IMR-90 (cell line): ENCODE data around the gene NUBPL. TPM values are rescaled to one million over a fixed set of nuclear protein-coding genes. Genes with fewer than 3 reads are reported as not detected.

Experiments used
- ATAC-seq: fragments of 200-7000 bp; cut with Tn5 transposase; 2 replicates; pipeline ENCODE4 v1.9.1; 2020; ENCODE audit warnings: low read depth, mild to moderate bottlenecking, moderate library complexity
- BruUV-seq: library from RNA; stranded (reverse); fragments of 400-500 nt; replicated peaks from 2 replicates; lab custom pipeline; 2021; lab: Mats Ljungman, UMichigan
- CTCF ChIA-PET: fragments of 300-600 bp; formaldehyde crosslinking; extraction: SDS; loops from one replicate; lab custom pipeline; 2021; ENCODE audit warnings: antibody characterized with exemption; lab: Yijun Ruan, JAX
- POLR2A ChIA-PET: fragments of 300-600 bp; sonication (Branson Sonifier 250); formaldehyde crosslinking; loops from one replicate; lab custom pipeline; 2022; ENCODE audit warnings: antibody characterized with exemption; ENCODE audit not compliant: unreplicated experiment; lab: Charles Lee
- DNase-seq: peaks from one replicate; pipeline ENCODE4 v3.0.0; 2013
- H2AFZ ChIP-seq: replicated peaks from 2 replicates; pipeline ENCODE3; 2013; ENCODE audit warnings: low read length, mild to moderate bottlenecking; ENCODE audit not compliant: poor library complexity
- H2AK5ac ChIP-seq: 2 replicates; pipeline ENCODE4 v1.6.1; 2013; ENCODE audit warnings: low read depth, low read length, inconsistent platforms
- H2AK9ac ChIP-seq: replicated peaks from 2 replicates; pipeline ENCODE3; 2013; ENCODE audit warnings: mild to moderate bottlenecking, low read depth, low read length, moderate library complexity; ENCODE audit not compliant: poor library complexity
- H2BK120ac ChIP-seq: 2 replicates; pipeline ENCODE4 v1.6.1; 2013; ENCODE audit warnings: low read depth, low read length, inconsistent platforms
- H2BK15ac ChIP-seq: 3 replicates; pipeline ENCODE4 v1.6.1; 2013; ENCODE audit warnings: low read depth, low read length, inconsistent platforms
- H2BK20ac ChIP-seq: 2 replicates; pipeline ENCODE4 v1.6.1; 2013; ENCODE audit warnings: low read depth, mild to moderate bottlenecking, inconsistent platforms, low read length, moderate library complexity
- H2BK5ac ChIP-seq: 2 replicates; pipeline ENCODE4 v1.6.1; 2013; ENCODE audit warnings: mild to moderate bottlenecking, low read depth, low read length, inconsistent platforms; ENCODE audit not compliant: poor library complexity, severe bottlenecking
- H3K14ac ChIP-seq: replicated peaks from 2 replicates; pipeline ENCODE4 v1.6.1; 2013; ENCODE audit warnings: low read depth, low read length, inconsistent platforms
- H3K18ac ChIP-seq: 2 replicates; pipeline ENCODE4 v1.6.1; 2013; ENCODE audit warnings: low read depth, low read length, control low read depth
- H3K23ac ChIP-seq: 2 replicates; pipeline ENCODE4 v1.6.1; 2013; ENCODE audit warnings: low read depth, low read length, inconsistent platforms
- H3K27ac ChIP-seq: 2 replicates; pipeline ENCODE4 v1.5.1; 2013; ENCODE audit warnings: mild to moderate bottlenecking, control low read depth, low read length; ENCODE audit not compliant: insufficient read depth
- H3K27me3 ChIP-seq: 2 replicates; pipeline ENCODE4 v1.6.1; 2013; ENCODE audit warnings: low read length; ENCODE audit not compliant: control insufficient read depth, insufficient read depth
- H3K36me3 ChIP-seq: 2 replicates; pipeline ENCODE4 v1.6.1; 2013; ENCODE audit warnings: low read length, mixed read lengths; ENCODE audit not compliant: control insufficient read depth, insufficient read depth
- H3K4ac ChIP-seq: 2 replicates; pipeline ENCODE4 v1.6.1; 2013; ENCODE audit warnings: low read depth, low read length, inconsistent platforms
- H3K4me1 ChIP-seq: 2 replicates; pipeline ENCODE4 v1.6.1; 2013; ENCODE audit warnings: low read length, mixed read lengths; ENCODE audit not compliant: control insufficient read depth, insufficient read depth
- H3K4me2 ChIP-seq: 2 replicates; pipeline ENCODE4 v1.6.1; 2013; ENCODE audit warnings: low read depth, mild to moderate bottlenecking, control low read depth, low read length, moderate library complexity
- H3K4me3 ChIP-seq: 2 replicates; pipeline ENCODE4 v1.5.1; 2013; ENCODE audit warnings: low read depth, mild to moderate bottlenecking, control low read depth, low read length, moderate library complexity; ENCODE audit not compliant: insufficient read depth
- H3K56ac ChIP-seq: 2 replicates; pipeline ENCODE4 v1.6.1; 2013; ENCODE audit warnings: low read length, inconsistent platforms; ENCODE audit not compliant: insufficient read depth; ENCODE audit errors: extremely low read depth
- H3K79me1 ChIP-seq, 2 experiments: 2 replicates each; pipeline ENCODE4 v1.6.1; 2013; ENCODE audit warnings: low read length in 2 of 2, inconsistent platforms in 1 of 2, low read depth in 1 of 2
- H3K9ac ChIP-seq: 2 replicates; pipeline ENCODE4 v1.6.1; 2013; ENCODE audit warnings: low read depth, low read length, control low read depth
- H3K9me1 ChIP-seq: 2 replicates; pipeline ENCODE4 v1.6.1; 2013; ENCODE audit warnings: low read length, inconsistent platforms; ENCODE audit not compliant: insufficient read depth
- H3K9me3 ChIP-seq: 2 replicates; pipeline ENCODE4 v1.6.1; 2013; ENCODE audit warnings: low read length; ENCODE audit not compliant: control insufficient read depth, insufficient read depth
- H4K20me1 ChIP-seq: 2 replicates; pipeline ENCODE4 v1.6.1; 2013; ENCODE audit warnings: low read length, inconsistent platforms; ENCODE audit not compliant: insufficient read depth
- H4K5ac ChIP-seq: 2 replicates; pipeline ENCODE4 v1.6.1; 2013; ENCODE audit warnings: mild to moderate bottlenecking, low read depth, low read length, control low read depth
- H4K8ac ChIP-seq, 2 experiments: 2 replicates each; pipeline ENCODE4 v1.6.1; 2013; ENCODE audit warnings: low read depth in 2 of 2, low read length in 2 of 2, control low read depth in 1 of 2, inconsistent platforms in 1 of 2
- H4K91ac ChIP-seq: 2 replicates; pipeline ENCODE4 v1.6.1; 2013; ENCODE audit warnings: low read depth, low read length, inconsistent platforms; ENCODE audit not compliant: insufficient read depth
- BHLHE40 ChIP-seq: fragments of 150-350 bp; IDR thresholded peaks from 2 replicates; pipeline ENCODE4 v1.6.1; 2016; ENCODE audit warnings: mild to moderate bottlenecking, low read depth, low read length
- CEBPB ChIP-seq: IDR thresholded peaks from 2 replicates; pipeline ENCODE4 v1.6.1; 2012; ENCODE audit warnings: low read depth, low read length, improper control_type of control experiment
- CHD1 ChIP-seq: IDR thresholded peaks from 2 replicates; pipeline ENCODE4 v1.6.1; 2012; ENCODE audit warnings: low read depth, low read length, improper control_type of control experiment
- CTCF ChIP-seq: conservative IDR thresholded peaks from 2 replicates; pipeline ENCODE4 v1.5.1; 2012; ENCODE audit warnings: mild to moderate bottlenecking, low read depth, low read length, improper control_type of control experiment
- ELK1 ChIP-seq: fragments of 150-350 bp; IDR thresholded peaks from 2 replicates; pipeline ENCODE4 v1.6.1; 2016; ENCODE audit warnings: low read depth, mild to moderate bottlenecking, low read length, moderate library complexity, borderline replicate concordance
- FOS ChIP-seq: fragments of 150-350 bp; IDR thresholded peaks from 2 replicates; pipeline ENCODE4 v1.6.1; 2016; ENCODE audit warnings: low read depth, low read length
- MAZ ChIP-seq: IDR thresholded peaks from 2 replicates; pipeline ENCODE4 v1.6.1; 2012; ENCODE audit warnings: low read depth, mild to moderate bottlenecking, low read length, improper control_type of control experiment, moderate library complexity, borderline replicate concordance
- MXI1 ChIP-seq: IDR thresholded peaks from 2 replicates; pipeline ENCODE4 v1.6.1; 2012; ENCODE audit warnings: low read depth, mild to moderate bottlenecking, low read length, moderate library complexity, borderline replicate concordance
- NFE2L2 ChIP-seq: fragments of 150-350 bp; IDR thresholded peaks from 2 replicates; pipeline ENCODE4 v1.6.1; 2016; ENCODE audit warnings: low read depth, mild to moderate bottlenecking, low read length
- POLR2A ChIP-seq: IDR thresholded peaks from 2 replicates; pipeline ENCODE4 v1.6.1; 2012; ENCODE audit warnings: mild to moderate bottlenecking, low read depth, low read length
- RAD21 ChIP-seq: IDR thresholded peaks from 2 replicates; pipeline ENCODE4 v1.6.1; 2012; ENCODE audit warnings: low read length, improper control_type of control experiment
- RCOR1 ChIP-seq: IDR thresholded peaks from 2 replicates; pipeline ENCODE4 v1.6.1; 2012; ENCODE audit warnings: mild to moderate bottlenecking, low read length, improper control_type of control experiment; ENCODE audit not compliant: insufficient replicate concordance
- RFX5 ChIP-seq: IDR thresholded peaks from 2 replicates; pipeline ENCODE4 v1.8.0; 2012; ENCODE audit warnings: low read depth, mild to moderate bottlenecking, low read length, moderate library complexity
- SMC3 ChIP-seq: fragments of 150-350 bp; IDR thresholded peaks from 2 replicates; pipeline ENCODE4 v1.6.1; 2016; ENCODE audit warnings: low read depth, mild to moderate bottlenecking, antibody characterized with exemption, low read length, moderate library complexity
- WGBS, 2 experiments: methylation state at CpG; one replicate each; pipeline versions ENCODE4 v1.1.5 to v1.1.7; 2013; ENCODE audit warnings: missing lambda C conversion rate in 2 of 2; ENCODE audit not compliant: insufficient read length in 1 of 2; ENCODE audit errors: extremely low coverage in 2 of 2; 5-methylcytosine and 5-hydroxymethylcytosine counted together
- dilution Hi-C: fragments of 300-500 bp; cut with HindIII; formaldehyde crosslinking; loops from one replicate; pipeline ENCODE4 v1.14.3; 2018; ENCODE audit warnings: low sequenced_read_pairs; ENCODE audit not compliant: unreplicated experiment
- in situ Hi-C: fragments of 300-500 bp; cut with MboI; formaldehyde crosslinking; loops from 3 replicates; pipeline ENCODE4 v1.14.3; 2019; ENCODE audit warnings: low sequenced_read_pairs, inconsistent platforms, mixed read lengths
- intact Hi-C: fragments of 100-400 bp; cut with micrococcal nuclease; formaldehyde crosslinking; loops from 2 replicates; pipeline ENCODE4 v1.10.0; 2022
- polyA plus RNA-seq, 3 experiments: library from polyadenylated mRNA; depleted of rRNA; stranded (reverse); fragments of >200 nt; gene quantifications; 2 replicates each; pipeline ENCODE4 v1.2.3, GENCODE V29; 2012; ENCODE audit warnings: low replicate concordance in 1 of 3
- total RNA-seq: library from RNA; depleted of rRNA; stranded (reverse); fragments of >200 nt; gene quantifications from 2 replicates; pipeline ENCODE4 v1.2.3, GENCODE V29; 2012
- TF ChIP-seq, protein P1 (sequence below): fragments of 150-350 bp; IDR thresholded peaks from 2 replicates; pipeline ENCODE4 v1.6.1; 2017; ENCODE audit warnings: mild to moderate bottlenecking, antibody characterized with exemption, low read length, low read depth

The NUBPL gene
- total and polyA plus RNA-seq, 2 of the 4 experiments (the other 2 are of a cell fraction) = 5.4 to 11.5 TPM

- in situ Hi-C loops (no loop called here), dilution Hi-C loops (no loop called here), intact Hi-C loops (no loop called here)
- Histone ChIP-seq H2AFZ (no peak overlapping the region), H3K4me3 (no peak overlapping the region), H2BK5ac (peak overlapping the region; percentile 59), H3K79me1 (no peaks in the 10 kb centered on the region), H3K36me3 (no peaks in the 10 kb centered on the region), H3K4ac (no peak overlapping the region; the same call in 1 of the 2 replicates), H3K18ac (peak overlapping the region; percentile 75; the same call in 1 of the 2 replicates), H4K20me1 (no peaks in the 10 kb centered on the region), H3K56ac (no peak overlapping the region), H2BK120ac (no peak overlapping the region), H3K9me3 (no peaks in the 10 kb centered on the region), H3K27me3 (no peaks in the 10 kb centered on the region), H4K8ac (no peak overlapping the region), H2AK5ac (no peak overlapping the region), H3K9me1 (no peaks in the 10 kb centered on the region), H2BK20ac (peak overlapping the region; percentile 27; the same call in 1 of the 2 replicates), H2AK9ac (no peak overlapping the region), H3K4me2 (peak overlapping the region; percentile 64; the same call in 1 of the 2 replicates), H3K4me1 (0 out of 2 replicates have a peak, but pooled peaks cover 2% of the 10 kb centered on the region), H3K23ac (no peak overlapping the region), H2BK15ac (no peak overlapping the region), H4K91ac (no peak overlapping the region), H3K14ac (no peak overlapping the region), H4K5ac (no peak overlapping the region), H3K27ac (peak overlapping the region; percentile 18; the same call in 1 of the 2 replicates), H3K9ac (no peak overlapping the region)
- ATAC-seq = peak; percentile 95
- ChIA-PET CTCF (no interaction called here), POLR2A (interaction anchor here (0.6 kb wide), 1 partner anchor 32 kb away, joined by 6 read pairs; no protein-coding TSS in a partner anchor)
- 60% methylated on average over 2 of the region's 7 CpGs; no CpG with 5 or more reads in 1 of the 2 experiments for WGBS, 2 experiments
- no TSS peak for BruUV-seq
- peak; percentile 22 for DNase-seq
- TF ChIP-seq RFX5 = no peak
- TF ChIP-seq RCOR1 = no peak
- no peak for TF ChIP-seq ELK1
- no peak for TF ChIP-seq MAZ
- TF ChIP-seq FOS = no peak
- TF ChIP-seq MXI1 = no peak
- no peak for TF ChIP-seq POLR2A
- no peak for TF ChIP-seq SMC3
- TF ChIP-seq CEBPB = no peak
- TF ChIP-seq, protein P1, sequence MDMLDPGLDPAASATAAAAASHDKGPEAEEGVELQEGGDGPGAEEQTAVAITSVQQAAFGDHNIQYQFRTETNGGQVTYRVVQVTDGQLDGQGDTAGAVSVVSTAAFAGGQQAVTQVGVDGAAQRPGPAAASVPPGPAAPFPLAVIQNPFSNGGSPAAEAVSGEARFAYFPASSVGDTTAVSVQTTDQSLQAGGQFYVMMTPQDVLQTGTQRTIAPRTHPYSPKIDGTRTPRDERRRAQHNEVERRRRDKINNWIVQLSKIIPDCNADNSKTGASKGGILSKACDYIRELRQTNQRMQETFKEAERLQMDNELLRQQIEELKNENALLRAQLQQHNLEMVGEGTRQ = no peak
- no peak for TF ChIP-seq CTCF
- no peak for TF ChIP-seq BHLHE40
- no peak for TF ChIP-seq NFE2L2
- no peak for TF ChIP-seq RAD21
- no peak for TF ChIP-seq CHD1
Observed at GRCh38 chr14:31596342-31597095, 35.3 kb downstream of the NUBPL start.
